Measurements from ENCODE around the gene ANP32E.

Gene ANP32E

DNA sequence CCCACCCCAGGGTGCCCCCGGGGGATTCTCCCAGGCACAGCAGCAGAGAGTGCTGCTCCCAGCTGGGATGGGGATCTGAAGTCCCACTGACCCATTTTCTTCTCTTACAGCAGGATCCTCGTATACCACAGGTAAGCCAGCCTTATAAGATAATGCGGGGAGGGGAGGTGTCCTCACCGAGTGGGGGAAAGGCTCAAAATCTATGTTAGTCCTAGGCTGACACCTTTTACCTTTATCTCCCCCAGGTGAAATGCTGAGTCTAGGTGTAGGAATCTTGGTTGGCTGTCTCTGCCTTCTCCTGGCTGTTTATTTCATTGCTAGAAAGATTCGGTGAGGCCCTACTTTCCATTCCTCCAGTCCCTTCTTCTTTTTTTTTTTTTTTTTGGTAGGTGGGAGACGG, 27.6 kb upstream of the ANP32E start:
- Histone ChIP-seq H3K27ac (ENCODE audit: extremely low read depth, low read depth, low read length) (no peak overlapping the region), H3K36me3 (ENCODE audit: control insufficient read depth in 2 of 2, insufficient read depth in 1 of 2, low read length in 2 of 2) (peaks cover 4 to 34% of the 10 kb centered on the region in 2 experiments; a peak in 2 of 3 replicates), H3K4me3 (ENCODE audit: low read depth, low read length) (no peak overlapping the region), H3K9me3 (ENCODE audit: control insufficient read depth, insufficient read depth, low read depth, low read length) (no peaks in the 10 kb centered on the region), H3K4me1 (ENCODE audit: control insufficient read depth, insufficient read depth, low read length) (peaks cover 9% of the 10 kb centered on the region; the same call in 1 of the 2 replicates)
- POLR2A ChIA-PET, result interaction anchor here (0.5 to 1.8 kb wide), 4 partner anchors 10 to 101 kb away, joined by 3 to 7 read pairs (median 4); partner anchors contain the start of genes PRPF3 and RPRD2
- TF ChIP-seq ZNF174 (tag by site-specific recombination; IDR thresholded peaks at IDR 0.05) (no peak), ZNF692 (tag by site-specific recombination; IDR thresholded peaks at IDR 0.05) (no peak), ZNF132 (tag by site-specific recombination; IDR thresholded peaks at IDR 0.05; ENCODE audit: borderline replicate concordance) (no peak), PRDM4 (tag by site-specific recombination; IDR thresholded peaks at IDR 0.05) (no peak), REPIN1 (tag by site-specific recombination; IDR thresholded peaks at IDR 0.05; ENCODE audit: low read depth) (no peak), ZNF157 (tag by site-specific recombination; IDR thresholded peaks at IDR 0.05) (no peak), ZSCAN23 (tag by site-specific recombination; IDR thresholded peaks at IDR 0.05) (no peak), ZNF37A (tag by site-specific recombination; IDR thresholded peaks at IDR 0.05) (no peak), ZNF114 (tag by site-specific recombination; IDR thresholded peaks at IDR 0.05) (no peak), ZNF140 (tag by site-specific recombination; IDR thresholded peaks at IDR 0.05) (no peak)
- TF ChIP-seq, protein P1, sequence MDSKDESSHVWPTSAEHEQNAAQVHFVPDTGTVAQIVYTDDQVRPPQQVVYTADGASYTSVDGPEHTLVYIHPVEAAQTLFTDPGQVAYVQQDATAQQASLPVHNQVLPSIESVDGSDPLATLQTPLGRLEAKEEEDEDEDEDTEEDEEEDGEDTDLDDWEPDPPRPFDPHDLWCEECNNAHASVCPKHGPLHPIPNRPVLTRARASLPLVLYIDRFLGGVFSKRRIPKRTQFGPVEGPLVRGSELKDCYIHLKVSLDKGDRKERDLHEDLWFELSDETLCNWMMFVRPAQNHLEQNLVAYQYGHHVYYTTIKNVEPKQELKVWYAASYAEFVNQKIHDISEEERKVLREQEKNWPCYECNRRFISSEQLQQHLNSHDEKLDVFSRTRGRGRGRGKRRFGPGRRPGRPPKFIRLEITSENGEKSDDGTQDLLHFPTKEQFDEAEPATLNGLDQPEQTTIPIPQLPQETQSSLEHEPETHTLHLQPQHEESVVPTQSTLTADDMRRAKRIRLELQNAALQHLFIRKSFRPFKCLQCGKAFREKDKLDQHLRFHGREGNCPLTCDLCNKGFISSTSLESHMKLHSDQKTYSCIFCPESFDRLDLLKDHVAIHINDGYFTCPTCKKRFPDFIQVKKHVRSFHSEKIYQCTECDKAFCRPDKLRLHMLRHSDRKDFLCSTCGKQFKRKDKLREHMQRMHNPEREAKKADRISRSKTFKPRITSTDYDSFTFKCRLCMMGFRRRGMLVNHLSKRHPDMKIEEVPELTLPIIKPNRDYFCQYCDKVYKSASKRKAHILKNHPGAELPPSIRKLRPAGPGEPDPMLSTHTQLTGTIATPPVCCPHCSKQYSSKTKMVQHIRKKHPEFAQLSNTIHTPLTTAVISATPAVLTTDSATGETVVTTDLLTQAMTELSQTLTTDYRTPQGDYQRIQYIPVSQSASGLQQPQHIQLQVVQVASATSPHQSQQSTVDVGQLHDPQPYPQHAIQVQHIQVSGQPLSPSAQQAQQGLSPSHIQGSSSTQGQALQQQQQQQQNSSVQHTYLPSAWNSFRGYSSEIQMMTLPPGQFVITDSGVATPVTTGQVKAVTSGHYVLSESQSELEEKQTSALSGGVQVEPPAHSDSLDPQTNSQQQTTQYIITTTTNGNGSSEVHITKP (tag by site-specific recombination; IDR thresholded peaks at IDR 0.05), result no peak
- CTCF ChIA-PET, result interaction anchor here (0.8 to 1.6 kb wide), 3 partner anchors 8 to 17 kb away, joined by 3 to 5 read pairs (median 4); partner anchors contain the start of gene C1orf54

DNA sequence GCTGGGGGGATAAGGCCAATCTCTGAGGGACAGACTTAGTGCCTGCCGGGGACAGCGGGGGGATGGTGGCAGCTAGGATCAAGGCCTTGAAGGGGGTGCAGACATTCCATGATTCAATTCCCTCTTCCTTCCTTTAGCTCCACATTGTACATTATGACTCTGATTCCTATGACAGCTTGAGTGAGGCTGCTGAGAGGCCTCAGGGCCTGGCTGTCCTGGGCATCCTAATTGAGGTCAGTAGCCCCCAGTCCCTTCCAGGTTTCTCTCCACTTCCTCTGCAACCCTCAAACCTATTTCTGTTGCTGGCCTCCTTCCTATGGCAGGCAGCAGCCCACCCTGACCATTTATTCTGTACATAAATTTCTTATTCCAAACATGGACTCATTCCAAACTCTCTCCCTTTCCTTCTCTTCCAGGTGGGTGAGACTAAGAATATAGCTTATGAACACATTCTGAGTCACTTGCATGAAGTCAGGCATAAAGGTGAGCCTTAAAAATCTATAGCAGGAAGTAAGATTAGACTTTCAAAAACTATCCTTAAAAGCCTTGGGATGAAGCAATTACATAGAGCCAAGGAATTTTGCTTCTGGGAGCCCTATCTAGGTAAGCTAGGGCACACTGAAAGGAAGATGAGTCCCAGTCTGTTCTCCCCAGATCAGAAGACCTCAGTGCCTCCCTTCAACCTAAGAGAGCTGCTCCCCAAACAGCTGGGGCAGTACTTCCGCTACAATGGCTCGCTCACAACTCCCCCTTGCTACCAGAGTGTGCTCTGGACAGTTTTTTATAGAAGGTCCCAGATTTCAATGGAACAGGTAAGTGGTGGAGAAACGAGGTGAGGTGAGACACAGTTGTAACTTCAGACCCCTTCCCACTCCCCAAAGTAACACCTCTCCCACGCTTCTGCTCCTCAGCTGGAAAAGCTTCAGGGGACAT, 26.7 kb upstream of the ANP32E start:
- TF ChIP-seq GLI4 (tag by site-specific recombination; IDR thresholded peaks at IDR 0.05) (no peak), ZFHX2 (tag by site-specific recombination; conservative IDR thresholded peaks at IDR 0.05) (no peak), PRDM1 (tag by site-specific recombination; IDR thresholded peaks at IDR 0.05) (0 out of 2 replicates have a peak, but pooled peaks have one; percentile 6), OVOL3 (tag by site-specific recombination; IDR thresholded peaks at IDR 0.05) (no peak)
- Histone ChIP-seq H3K4me1 (ENCODE audit: control insufficient read depth, insufficient read depth, low read length) (peaks cover 7% of the 10 kb centered on the region; the same call in 1 of the 2 replicates), H3K4me3 (ENCODE audit: low read depth, low read length) (no peak overlapping the region), H3K9me3 (ENCODE audit: control insufficient read depth, insufficient read depth, low read depth, low read length) (no peaks in the 10 kb centered on the region), H3K36me3 (ENCODE audit: control insufficient read depth in 2 of 2, insufficient read depth in 1 of 2, low read length in 2 of 2) (peaks cover 4 to 34% of the 10 kb centered on the region in 2 experiments; a peak in 2 of 3 replicates), H3K27ac (ENCODE audit: extremely low read depth, low read depth, low read length) (no peak overlapping the region)
- ChIA-PET CTCF (interaction anchor here (0.7 to 1.6 kb wide), 5 partner anchors 8 to 19 kb away, joined by 3 to 5 read pairs (median 3); partner anchors contain the start of gene C1orf54), POLR2A (interaction anchor here (1.1 to 1.8 kb wide), 4 partner anchors 8 to 102 kb away, joined by 3 to 7 read pairs (median 4); partner anchors contain the start of genes PRPF3 and RPRD2)

Data from HEK293 (cell line).